Sigmoid colon (tissue), 7 donors: ENCODE results near the gene FAP. TPM values are rescaled to one million over a fixed set of nuclear protein-coding genes. Genes with fewer than 3 reads are reported as not detected.
A peak's percentile ranks its signal among the peaks of the same experiment; 100 is the strongest.

Experiments used
- DNase-seq: peaks from one replicate; pipeline ENCODE4 v3.0.0-alpha.2; 2019
- H3K27ac ChIP-seq, 4 donors: fragments of 200-600 bp; sonication (generic); one replicate each; pipeline ENCODE4 v1.5.1; 2016 to 2019; ENCODE audit warnings: mild to moderate bottlenecking in 1 of 4
- H3K27me3 ChIP-seq, 3 donors: fragments of 200-600 bp; sonication (generic); one replicate each; pipeline ENCODE4 v1.5.1; 2019; ENCODE audit warnings: mild to moderate bottlenecking in 1 of 3
- H3K36me3 ChIP-seq, 4 donors: fragments of 200-600 bp; sonication (generic); one replicate each; pipeline ENCODE4 v1.5.1; 2016 to 2019
- H3K4me1 ChIP-seq, 4 donors: fragments of 200-600 bp; sonication (generic); one replicate each; pipeline ENCODE4 v1.5.1; 2017 to 2019
- H3K4me3 ChIP-seq, 4 donors: fragments of 200-600 bp; sonication (generic); one replicate each; pipeline ENCODE4 v1.5.1; 2017 to 2019; ENCODE audit warnings: mild to moderate bottlenecking in 2 of 4, moderate library complexity in 1 of 4
- H3K9me3 ChIP-seq, 4 donors: fragments of 200-600 bp in 3 of 4; sonication (generic) in 3 of 4; one replicate each; pipeline versions ENCODE4 v1.5.1 to v1.6.1; 2013 to 2019
- POLR2A ChIP-seq, 2 donors: fragments of 450-650 bp; IDR thresholded peaks; one replicate each; pipeline ENCODE4 v1.6.1; 2016; ENCODE audit warnings: antibody characterized with exemption in 2 of 2, mild to moderate bottlenecking in 2 of 2, moderate library complexity in 2 of 2
- WGBS, 2 donors: extraction: QIAGEN DNeasy Blood & Tissue Kit; methylation state at CpG; one replicate each; pipeline ENCODE4 v1.1.7; 2013; 5-methylcytosine and 5-hydroxymethylcytosine counted together
- intact Hi-C: fragments of 100-400 bp; cut with DNase I; formaldehyde crosslinking; loops from one replicate; pipeline ENCODE4 v1.15.1; 2023
- polyA plus RNA-seq, 3 donors: library from polyadenylated mRNA; stranded (reverse); fragments of 200-250 nt; gene quantifications; one replicate each; pipeline ENCODE4 v1.2.3, GENCODE V29; 2013
- total RNA-seq, 4 donors: library from RNA; depleted of rRNA; stranded (reverse); fragments of >200 nt; gene quantifications; one replicate each; pipeline ENCODE4 v1.1.0, GENCODE V29; 2016
- TF ChIP-seq, protein P1 (sequence below), 4 experiments: fragments of 450-650 bp in 3 of 4; fragments of 200-600 bp in 1 of 4; IDR thresholded peaks; one replicate each; pipeline ENCODE4 v1.5.1; 2016 to 2019; ENCODE audit warnings: antibody characterized with exemption in 4 of 4, mild to moderate bottlenecking in 3 of 4, moderate library complexity in 2 of 4
- donor health status: healthy with polysubstance abuse.
- donor health status: Bipolar disorder and iron deficiency.
- donor health status: healthy.

The FAP gene
- total and polyA plus RNA-seq, 7 donors, result 2.2 to 35.7 (median 20.0) TPM; not detected in 2

DNA sequence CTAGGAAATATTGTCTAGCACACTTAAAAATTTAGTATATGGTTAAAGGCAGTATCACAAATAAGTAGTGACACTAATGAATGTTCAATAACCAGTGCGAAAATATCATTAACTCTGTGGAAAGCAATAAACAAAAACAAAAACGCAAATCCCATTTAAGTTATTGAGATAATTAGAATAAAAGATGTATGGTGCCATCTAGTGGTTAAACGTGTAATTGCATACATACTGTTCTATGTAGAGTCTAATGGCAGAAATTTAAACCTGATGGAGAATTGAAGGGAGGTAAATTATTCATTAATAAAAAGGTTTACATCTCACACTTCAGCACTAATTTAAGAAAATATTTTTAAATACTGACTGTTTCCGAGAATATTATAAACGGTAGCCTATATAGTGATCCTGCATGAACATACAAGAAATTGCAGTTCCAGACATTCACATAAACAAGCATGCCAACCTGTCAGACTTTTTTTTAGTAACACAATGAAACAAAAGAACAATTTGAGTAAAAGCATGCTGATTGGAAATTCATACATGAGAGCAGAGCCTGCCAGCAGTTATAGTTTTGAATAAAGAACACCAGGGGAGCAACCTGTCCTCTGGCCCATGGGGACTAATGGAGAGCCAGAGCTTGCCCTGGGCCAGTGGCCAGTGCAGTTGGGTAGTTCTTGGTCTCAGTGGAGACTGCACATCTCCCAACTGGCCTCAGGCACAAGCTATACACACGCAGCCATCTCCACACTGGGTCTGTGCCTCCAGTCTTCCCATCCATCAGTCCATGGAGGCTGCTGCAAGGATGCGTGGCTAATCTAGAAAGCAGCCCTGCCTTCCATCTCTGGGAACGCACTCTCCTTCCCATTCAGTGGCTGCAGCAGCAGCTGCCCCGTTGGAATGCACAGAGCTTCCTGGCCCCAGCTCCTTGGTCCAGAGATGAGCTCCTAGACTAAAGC lies 119.2 kb downstream of the FAP start:
- Histone ChIP-seq H3K4me3 (no peak overlapping the region), H3K4me1 (peaks cover 0 to 15% (median 5%) of the 10 kb centered on the region in 4 donors), H3K36me3 (no peaks in the 10 kb centered on the region), H3K9me3 (no peaks in the 10 kb centered on the region), H3K27me3 (no peaks in the 10 kb centered on the region), H3K27ac (no peak overlapping the region)
- DNase-seq, result no peak
- intact Hi-C loops, result loop anchor here (1.0 to 5.0 kb wide), 2 partner anchors 52 to 116 kb away; partner anchors contain the start of gene DPP4
- WGBS, 2 donors, result 35 to 43% methylated on average over 9 of the region's 9 CpGs
- TF ChIP-seq, protein P1, sequence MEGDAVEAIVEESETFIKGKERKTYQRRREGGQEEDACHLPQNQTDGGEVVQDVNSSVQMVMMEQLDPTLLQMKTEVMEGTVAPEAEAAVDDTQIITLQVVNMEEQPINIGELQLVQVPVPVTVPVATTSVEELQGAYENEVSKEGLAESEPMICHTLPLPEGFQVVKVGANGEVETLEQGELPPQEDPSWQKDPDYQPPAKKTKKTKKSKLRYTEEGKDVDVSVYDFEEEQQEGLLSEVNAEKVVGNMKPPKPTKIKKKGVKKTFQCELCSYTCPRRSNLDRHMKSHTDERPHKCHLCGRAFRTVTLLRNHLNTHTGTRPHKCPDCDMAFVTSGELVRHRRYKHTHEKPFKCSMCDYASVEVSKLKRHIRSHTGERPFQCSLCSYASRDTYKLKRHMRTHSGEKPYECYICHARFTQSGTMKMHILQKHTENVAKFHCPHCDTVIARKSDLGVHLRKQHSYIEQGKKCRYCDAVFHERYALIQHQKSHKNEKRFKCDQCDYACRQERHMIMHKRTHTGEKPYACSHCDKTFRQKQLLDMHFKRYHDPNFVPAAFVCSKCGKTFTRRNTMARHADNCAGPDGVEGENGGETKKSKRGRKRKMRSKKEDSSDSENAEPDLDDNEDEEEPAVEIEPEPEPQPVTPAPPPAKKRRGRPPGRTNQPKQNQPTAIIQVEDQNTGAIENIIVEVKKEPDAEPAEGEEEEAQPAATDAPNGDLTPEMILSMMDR (IDR thresholded peaks at IDR 0.05), result peak; percentile 20 to 79 (median 64)
- TF ChIP-seq POLR2A (IDR thresholded peaks at IDR 0.05), result no peak

Other genes starting within 250 kb of the FAP start
- gene DPP4, start 169.2 kb downstream of the FAP start, total RNA-seq, result 10 to 100 TPM in 3 of 4 donors, 1 to 10 TPM in 1; 5.8 to 11.9 (median 11.2) TPM
- 1 to 10 TPM; 1.2 to 6.9 (median 1.4) TPM for gene DPP4, start 169.2 kb downstream of the FAP start, polyA plus RNA-seq
- gene GCG, start 91.2 kb downstream of the FAP start, total RNA-seq, result not detected
- gene GCG, start 91.2 kb downstream of the FAP start, polyA plus RNA-seq, result 10 to 100 TPM in 2 of 3 donors, 1 to 10 TPM in 1; 9.0 to 26.6 (median 10.6) TPM
- gene IFIH1, start 75.2 kb upstream of the FAP start, total RNA-seq, result 10 to 100 TPM in 3 of 4 donors, 1 to 10 TPM in 1; 8.8 to 14.6 (median 11.1) TPM
- gene IFIH1, start 75.2 kb upstream of the FAP start, polyA plus RNA-seq, result 10 to 100 TPM in 2 of 3 donors, 1 to 10 TPM in 1; 9.0 to 16.0 (median 12.0) TPM
- 10 to 100 TPM; 10.9 to 24.8 (median 11.2) TPM for gene GCA, start 100.7 kb upstream of the FAP start, total RNA-seq
- gene GCA, start 100.7 kb upstream of the FAP start, polyA plus RNA-seq, result 10 to 100 TPM; 24.1 to 27.6 (median 24.3) TPM